ENCODE data around the gene PRXL2B. TPM values are rescaled to one million over a fixed set of nuclear protein-coding genes. Genes with fewer than 3 reads are reported as not detected.

The PRXL2B gene
- total and polyA plus RNA-seq, 3 experiments from 2014 or later, result 23.2 to 45.5 (median 41.3) TPM

GRCh38 chr1:2595261-2595811 lies 8.8 kb downstream of the PRXL2B start:
- Mint-ChIP-seq H3K36me3 (peaks cover 0 to 1% (median 0%) of the 10 kb centered on the region in 3 donors), H3K27me3 (peaks cover 0 to 1% of the 10 kb centered on the region in 2 donors), H3K4me3 (no peak overlapping the region), H3K27ac (no peak overlapping the region), H3K4me1 (peaks cover 0 to 4% (median 0%) of the 10 kb centered on the region in 3 donors), H3K9me3 (peaks cover 0 to 4% (median 3%) of the 10 kb centered on the region in 5 donors)
- H3K9me3 ChIP-seq (ENCODE audit: low read length), result no peaks in the 10 kb centered on the region
- ChIA-PET POLR2A (no interaction called here), CTCF (no interaction called here)
- no peaks in the 10 kb centered on the region for H3K36me3 ChIP-seq (ENCODE audit: insufficient read depth, low read length)
- H3K27ac ChIP-seq (ENCODE audit: low read depth, low read length), result no peak overlapping the region
- H3K4me3 ChIP-seq (ENCODE audit: low read length), result no peak overlapping the region
- no peak for DNase-seq
- H3K4me1 ChIP-seq (ENCODE audit: insufficient read depth, low read length), result no peaks in the 10 kb centered on the region
- no peaks in the 10 kb centered on the region for H3K27me3 ChIP-seq (ENCODE audit: insufficient read depth, low read length, poor library complexity, severe bottlenecking)

GRCh38 chr1:2595812-2596529 lies 9.4 kb downstream of the PRXL2B start:
- peaks cover 0 to 4% (median 0%) of the 10 kb centered on the region in 3 donors for H3K4me1 Mint-ChIP-seq
- H3K27me3 ChIP-seq (ENCODE audit: insufficient read depth, low read length, poor library complexity, severe bottlenecking), result no peaks in the 10 kb centered on the region
- ChIA-PET POLR2A (no interaction called here), CTCF (no interaction called here)
- no peak for DNase-seq
- peak overlapping the region in 1 of 8 donors; percentile 66 for H3K27ac Mint-ChIP-seq
- H3K9me3 ChIP-seq (ENCODE audit: low read length), result no peaks in the 10 kb centered on the region
- H3K4me1 ChIP-seq (ENCODE audit: insufficient read depth, low read length), result no peaks in the 10 kb centered on the region
- H3K4me3 Mint-ChIP-seq, result no peak overlapping the region
- no peaks in the 10 kb centered on the region for H3K36me3 Mint-ChIP-seq
- peaks cover 0 to 1% of the 10 kb centered on the region in 2 donors for H3K27me3 Mint-ChIP-seq
- H3K27ac ChIP-seq (ENCODE audit: low read depth, low read length), result no peak overlapping the region
- peaks cover 0 to 4% (median 3%) of the 10 kb centered on the region in 5 donors for H3K9me3 Mint-ChIP-seq
- no peak overlapping the region for H3K4me3 ChIP-seq (ENCODE audit: low read length)
- H3K36me3 ChIP-seq (ENCODE audit: insufficient read depth, low read length), result no peaks in the 10 kb centered on the region

DNA sequence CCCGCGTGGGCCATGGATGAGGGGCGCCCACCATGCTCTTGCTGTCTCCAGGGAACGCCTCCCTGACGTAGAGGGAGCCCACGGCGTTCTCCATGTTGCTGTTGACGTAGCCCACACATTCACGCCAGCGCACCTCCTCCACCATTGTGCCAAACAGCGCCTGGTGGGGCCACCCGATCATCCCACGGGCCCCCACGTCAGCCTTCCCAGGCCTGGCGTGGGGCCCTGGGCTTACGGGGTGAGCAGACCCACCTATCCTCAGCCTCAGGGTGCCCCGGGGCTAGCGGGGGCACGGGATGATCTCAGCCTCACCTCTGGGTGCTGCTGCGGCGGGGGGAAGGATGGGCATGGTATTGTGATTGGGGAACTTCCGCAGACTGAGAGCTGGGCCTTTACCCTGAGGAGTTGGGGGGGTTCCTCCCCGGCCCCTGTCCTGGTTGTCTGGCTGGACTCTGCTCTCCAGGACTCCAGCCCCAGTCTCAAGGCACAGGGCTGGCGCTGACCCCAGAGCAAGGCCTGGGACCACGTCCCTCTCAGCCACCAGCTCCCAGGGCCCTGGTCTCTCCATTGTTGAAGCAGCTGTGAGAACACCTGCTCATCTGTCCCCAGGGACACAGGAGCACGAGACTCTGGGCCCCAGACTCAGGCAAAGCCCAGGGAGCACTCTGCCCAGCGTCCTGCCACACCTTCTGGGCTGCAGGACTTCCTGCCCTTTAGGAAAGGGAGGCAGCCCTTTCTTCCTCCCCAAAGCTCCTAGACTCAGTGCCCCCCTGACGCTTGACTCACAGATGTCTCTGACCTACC lies 10.2 kb downstream of the PRXL2B start:
- Mint-ChIP-seq H3K4me3 (peak overlapping the region in 1 of 7 donors; percentile 37), H3K27me3 (peaks cover 0 to 3% of the 10 kb centered on the region in 2 donors), H3K36me3 (no peaks in the 10 kb centered on the region), H3K9me3 (peaks cover 0 to 4% (median 3%) of the 10 kb centered on the region in 5 donors), H3K4me1 (peaks cover 0 to 4% (median 0%) of the 10 kb centered on the region in 3 donors), H3K27ac (no peak overlapping the region)
- Histone ChIP-seq H3K36me3 (ENCODE audit: insufficient read depth, low read length) (no peaks in the 10 kb centered on the region), H3K27ac (ENCODE audit: low read depth, low read length) (no peak overlapping the region), H3K27me3 (ENCODE audit: insufficient read depth, low read length, poor library complexity, severe bottlenecking) (no peaks in the 10 kb centered on the region), H3K9me3 (ENCODE audit: low read length) (no peaks in the 10 kb centered on the region), H3K4me1 (ENCODE audit: insufficient read depth, low read length) (no peaks in the 10 kb centered on the region), H3K4me3 (ENCODE audit: low read length) (no peak overlapping the region)
- no peak for DNase-seq
- ChIA-PET CTCF (no interaction called here), POLR2A (interaction anchor here (0.6 kb wide), 1 partner anchor 173 kb away, joined by 3 read pairs; no protein-coding TSS in a partner anchor)

DNA sequence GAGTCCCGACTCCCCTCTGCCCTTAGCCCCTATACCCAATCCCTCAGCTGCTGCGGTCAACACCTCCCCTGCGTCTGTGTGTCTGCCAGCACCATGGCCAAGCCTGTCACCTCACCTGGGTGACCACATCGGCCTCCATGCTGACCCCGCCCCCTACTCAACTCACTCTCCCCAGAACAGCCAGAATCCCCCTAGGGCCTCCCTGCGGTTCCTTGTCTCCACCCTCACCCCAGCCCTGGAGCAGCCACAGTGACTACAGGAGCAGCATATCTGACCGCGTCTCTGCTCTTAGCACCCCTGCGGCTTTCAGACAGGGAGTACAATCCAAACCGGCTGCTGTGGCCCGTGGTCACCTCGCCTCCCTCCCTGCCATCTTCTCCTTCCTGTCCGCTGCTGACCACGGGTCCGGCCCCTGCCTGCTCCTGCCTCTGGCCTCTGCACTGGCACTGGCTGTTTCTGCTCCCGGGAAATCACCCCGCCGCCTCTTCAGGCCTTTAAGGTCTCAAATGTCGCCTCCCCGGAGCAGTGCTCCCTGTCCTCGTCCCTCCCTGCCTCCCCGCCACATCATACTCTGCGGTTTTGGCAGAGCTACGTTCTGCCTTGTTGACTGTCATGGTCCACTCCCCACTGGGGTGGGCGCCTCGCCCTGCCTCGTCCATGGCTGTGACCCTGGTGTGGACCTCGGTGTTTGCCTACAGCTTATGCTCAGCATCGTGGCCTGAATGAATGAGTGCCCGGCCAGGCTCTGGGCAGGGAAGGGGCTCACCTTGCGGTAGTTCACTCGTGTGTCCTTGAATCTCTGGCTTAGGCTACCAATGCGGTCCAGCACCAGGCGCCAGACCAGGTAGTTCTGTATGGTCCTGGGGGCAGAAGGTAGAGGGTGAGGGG lies 11.1 kb downstream of the PRXL2B start:
- Histone ChIP-seq H3K4me3 (ENCODE audit: low read length) (no peak overlapping the region), H3K27ac (ENCODE audit: low read depth, low read length) (no peak overlapping the region), H3K27me3 (ENCODE audit: insufficient read depth, low read length, poor library complexity, severe bottlenecking) (no peaks in the 10 kb centered on the region), H3K4me1 (ENCODE audit: insufficient read depth, low read length) (no peaks in the 10 kb centered on the region), H3K36me3 (ENCODE audit: insufficient read depth, low read length) (no peaks in the 10 kb centered on the region), H3K9me3 (ENCODE audit: low read length) (no peaks in the 10 kb centered on the region)
- POLR2A ChIA-PET, result interaction anchor here (0.6 kb wide), 1 partner anchor 174 kb away, joined by 3 read pairs; no protein-coding TSS in a partner anchor
- Mint-ChIP-seq H3K27me3 (peaks cover 4 to 5% of the 10 kb centered on the region in 2 donors), H3K4me1 (peaks cover 0 to 2% (median 0%) of the 10 kb centered on the region in 3 donors), H3K36me3 (no peaks in the 10 kb centered on the region), H3K9me3 (peaks cover 0 to 4% (median 3%) of the 10 kb centered on the region in 5 donors), H3K27ac (no peak overlapping the region), H3K4me3 (peak overlapping the region in 1 of 7 donors; percentile 37)
- no peak for DNase-seq
- CTCF ChIA-PET, result no interaction called here

DNA sequence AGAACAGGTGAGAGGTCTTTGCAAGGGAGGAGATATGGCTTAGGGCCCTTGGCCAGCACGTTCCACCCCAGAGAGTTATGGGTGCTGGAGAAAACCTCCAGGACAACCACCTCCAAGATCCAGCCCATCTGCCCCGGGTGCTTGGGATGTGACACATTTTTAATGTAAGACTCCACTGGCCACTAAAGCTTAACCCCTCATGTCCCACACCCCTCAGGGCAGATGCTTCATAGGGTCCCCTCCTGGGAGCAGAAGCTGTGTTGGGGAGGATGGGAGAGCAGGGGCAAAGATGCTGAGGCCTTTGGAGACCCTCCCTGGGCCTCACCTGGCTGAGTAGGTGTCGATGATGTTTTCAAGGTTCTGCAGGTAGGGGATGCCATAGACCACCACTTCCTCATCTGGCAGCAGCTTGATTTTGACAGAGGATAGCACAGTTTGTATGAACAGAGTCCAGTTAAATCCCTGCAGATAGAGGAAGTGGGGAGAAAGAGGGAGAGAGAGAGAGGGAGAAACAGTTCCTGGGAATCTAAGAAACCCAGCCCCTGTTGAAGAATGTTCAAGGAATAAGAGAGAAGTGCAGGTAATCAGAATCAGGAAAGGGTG lies 11.9 kb downstream of the PRXL2B start:
- peaks cover 4 to 5% of the 10 kb centered on the region in 2 donors for H3K27me3 Mint-ChIP-seq
- ChIA-PET POLR2A (no interaction called here), CTCF (no interaction called here)
- no peak overlapping the region for H3K4me3 Mint-ChIP-seq
- no peak for DNase-seq
- H3K4me1 Mint-ChIP-seq, result no peaks in the 10 kb centered on the region
- Histone ChIP-seq H3K27ac (ENCODE audit: low read depth, low read length) (no peak overlapping the region), H3K9me3 (ENCODE audit: low read length) (no peaks in the 10 kb centered on the region), H3K4me3 (ENCODE audit: low read length) (no peak overlapping the region), H3K36me3 (ENCODE audit: insufficient read depth, low read length) (no peaks in the 10 kb centered on the region), H3K27me3 (ENCODE audit: insufficient read depth, low read length, poor library complexity, severe bottlenecking) (no peaks in the 10 kb centered on the region), H3K4me1 (ENCODE audit: insufficient read depth, low read length) (no peaks in the 10 kb centered on the region)
- H3K36me3 Mint-ChIP-seq, result no peaks in the 10 kb centered on the region
- H3K27ac Mint-ChIP-seq, result peak overlapping the region in 1 of 8 donors; percentile 7
- H3K9me3 Mint-ChIP-seq, result peaks cover 0 to 4% (median 3%) of the 10 kb centered on the region in 5 donors

DNA sequence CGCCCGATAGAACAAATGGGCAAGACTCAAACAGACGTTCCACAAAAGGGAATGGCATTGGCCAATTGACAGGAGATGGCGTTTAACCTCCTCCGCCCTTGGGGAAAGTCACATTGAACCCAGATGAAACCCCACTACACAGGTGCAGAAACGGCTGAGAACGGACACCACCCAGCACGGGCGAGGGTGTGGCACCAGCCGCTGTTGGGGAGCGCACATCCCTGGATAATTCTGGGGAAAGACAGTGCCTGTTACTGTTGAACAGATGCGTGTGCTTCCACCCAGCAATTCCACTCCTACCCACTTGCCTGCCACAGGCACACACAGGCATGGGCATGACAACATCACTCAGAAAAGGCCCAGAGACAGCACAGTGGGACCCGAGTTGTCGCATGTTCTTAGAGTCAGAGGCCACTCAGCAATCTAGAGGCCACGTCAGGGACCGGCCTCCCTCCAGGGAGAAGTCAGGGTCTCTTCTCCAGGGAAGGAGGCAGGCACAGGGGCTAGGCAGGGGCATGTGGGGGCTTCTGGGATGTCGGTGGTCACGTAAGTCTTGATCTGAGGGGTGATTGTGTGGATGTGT lies 15.2 kb downstream of the PRXL2B start:
- Mint-ChIP-seq H3K4me3 (no peak overlapping the region), H3K27ac (peak overlapping the region in 1 of 8 donors; percentile 4), H3K36me3 (no peaks in the 10 kb centered on the region), H3K27me3 (peaks cover 4 to 5% of the 10 kb centered on the region in 2 donors), H3K9me3 (peaks cover 0 to 4% (median 3%) of the 10 kb centered on the region in 5 donors), H3K4me1 (no peaks in the 10 kb centered on the region)
- Histone ChIP-seq H3K36me3 (ENCODE audit: insufficient read depth, low read length) (no peaks in the 10 kb centered on the region), H3K4me3 (ENCODE audit: low read length) (no peak overlapping the region), H3K27ac (ENCODE audit: low read depth, low read length) (no peak overlapping the region), H3K4me1 (ENCODE audit: insufficient read depth, low read length) (no peaks in the 10 kb centered on the region), H3K27me3 (ENCODE audit: insufficient read depth, low read length, poor library complexity, severe bottlenecking) (no peaks in the 10 kb centered on the region), H3K9me3 (ENCODE audit: low read length) (no peaks in the 10 kb centered on the region)
- no peak for DNase-seq
- ChIA-PET CTCF (no interaction called here), POLR2A (no interaction called here)

GRCh38 chr1:2602311-2602835 lies 15.8 kb downstream of the PRXL2B start:
- Histone ChIP-seq H3K27me3 (ENCODE audit: insufficient read depth, low read length, poor library complexity, severe bottlenecking) (no peaks in the 10 kb centered on the region), H3K36me3 (ENCODE audit: insufficient read depth, low read length) (no peaks in the 10 kb centered on the region), H3K4me3 (ENCODE audit: low read length) (no peak overlapping the region), H3K4me1 (ENCODE audit: insufficient read depth, low read length) (no peaks in the 10 kb centered on the region), H3K27ac (ENCODE audit: low read depth, low read length) (no peak overlapping the region), H3K9me3 (ENCODE audit: low read length) (no peaks in the 10 kb centered on the region)
- Mint-ChIP-seq H3K4me1 (no peaks in the 10 kb centered on the region), H3K27me3 (peaks cover 3 to 5% of the 10 kb centered on the region in 2 donors), H3K36me3 (no peaks in the 10 kb centered on the region), H3K27ac (no peak overlapping the region), H3K9me3 (peaks cover 0 to 4% (median 3%) of the 10 kb centered on the region in 5 donors), H3K4me3 (no peak overlapping the region)
- POLR2A ChIA-PET, result no interaction called here
- no peak for DNase-seq
- CTCF ChIA-PET, result no interaction called here
